GM23338 (cell line): ENCODE measurements around the gene MPPED2. TPM values are rescaled to one million over a fixed set of nuclear protein-coding genes. Genes with fewer than 3 reads are reported as not detected.

Experiments used
- CREB1 ChIP-seq: fragments of 250-450 bp; sonication (Bioruptor Pico); IDR thresholded peaks from 2 replicates; pipeline ENCODE4 v1.5.0; 2020; ENCODE audit warnings: low read depth, mild to moderate bottlenecking, moderate library complexity
- CTCF ChIP-seq, 2 experiments: fragments of 200-600 bp in 1 of 2; sonication (generic) in 1 of 2; conservative IDR thresholded peaks; 2 replicates each; pipeline versions ENCODE4 v1.5.1 to v1.6.1; 2016 to 2017; ENCODE audit warnings: antibody characterized with exemption in 2 of 2, low read depth in 2 of 2, mild to moderate bottlenecking in 2 of 2, moderate library complexity in 1 of 2
- ETS1 ChIP-seq: IDR thresholded peaks from 2 replicates; pipeline ENCODE4 v1.6.1; 2016; ENCODE audit warnings: antibody characterized with exemption
- EZH2phosphoT487 ChIP-seq: fragments of 200-600 bp; sonication (generic); IDR thresholded peaks from one replicate; pipeline ENCODE4 v1.8.1; 2018; ENCODE audit warnings: antibody characterized with exemption; ENCODE audit not compliant: unreplicated experiment
- JUNB ChIP-seq: IDR thresholded peaks from one replicate; pipeline ENCODE4 v1.6.1; 2016; ENCODE audit warnings: antibody characterized with exemption; ENCODE audit not compliant: unreplicated experiment
- NANOG ChIP-seq: IDR thresholded peaks from 2 replicates; pipeline ENCODE4 v1.6.1; 2016; ENCODE audit warnings: antibody characterized with exemption, borderline replicate concordance
- ZNF462 ChIP-seq: fragments of 250-450 bp; sonication (Bioruptor Pico); IDR thresholded peaks from 2 replicates; pipeline ENCODE4 v1.5.0; 2020; ENCODE audit warnings: mild to moderate bottlenecking, moderate library complexity
- polyA plus RNA-seq: library from polyadenylated mRNA; unstranded; fragments of >200 nt; fragmentation: Nextera tagmentation; extraction: Ambion mirVana; gene quantifications from 2 replicates; pipeline ENCODE4 v1.2.1, GENCODE V29; 2016
- total RNA-seq: library from RNA; depleted of rRNA; stranded (reverse); fragments of >200 nt; shearing (Covaris generic); gene quantifications from 2 replicates; pipeline ENCODE4 v1.2.3, GENCODE V29; 2014

Gene MPPED2
- total and polyA plus RNA-seq, 2 experiments from 2014 or later = 4.4 to 6.8 TPM

- TF ChIP-seq CTCF (conservative IDR thresholded peaks at IDR 0.05; ENCODE audit: low read depth in 2 of 2) (no peak), ZNF462 (CRISPR knock-in tag) (no peak), CREB1 (CRISPR knock-in tag) (no peak), JUNB (no peak), EZH2phosphoT487 (no peak), NANOG (no peak), ETS1 (no peak)
Observed at GRCh38 chr11:30474151-30474954, 111.8 kb downstream of the MPPED2 start (continued).
